OCI-LY3 (cell line): ENCODE measurements around the gene ANKRD33B.

Experiments
- CTCF ChIP-seq: fragments of 200-600, 300-600 bp; sonication (generic); IDR thresholded peaks from 2 replicates; pipeline ENCODE4 v1.5.1; 2014; ENCODE audit warnings: antibody characterized with exemption, low read length, low read depth
- EZH2phosphoT487 ChIP-seq: fragments of 200-600 bp; shearing (Covaris generic); IDR thresholded peaks from 2 replicates; pipeline ENCODE4 v1.6.1; 2018; ENCODE audit warnings: antibody characterized with exemption, mixed run types, low read depth

DNA sequence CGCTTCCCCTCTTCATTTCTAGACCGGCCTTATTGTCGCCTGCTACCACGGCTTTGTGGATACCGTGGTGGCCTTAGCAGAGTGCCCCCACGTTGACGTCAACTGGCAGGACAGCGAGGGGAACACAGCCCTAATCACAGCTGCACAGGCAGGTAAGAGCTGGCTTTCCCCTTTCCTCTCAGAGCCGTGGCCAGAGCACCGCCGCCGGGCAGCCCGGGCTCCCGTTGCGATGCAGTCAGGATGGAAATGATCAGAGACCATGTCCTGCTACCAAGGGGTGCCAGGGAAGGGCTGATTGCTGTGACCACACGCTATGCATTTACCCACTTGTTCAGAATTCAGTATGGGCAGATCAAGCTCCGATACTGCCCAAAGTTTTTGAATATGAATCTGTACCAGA is 54.4 kb downstream of the ANKRD33B start:
- TF ChIP-seq CTCF (no peak), EZH2phosphoT487 (no peak)
